ENCODE data around the gene TSPEAR. TPM values are rescaled to one million over a fixed set of nuclear protein-coding genes. Genes with fewer than 3 reads are reported as not detected.

The TSPEAR gene
- total RNA-seq, 4 donors from 2014 or later: not detected

- Histone ChIP-seq H3K4me1 (no peaks in the 10 kb centered on the region), H3K27ac (no peak overlapping the region), H3K36me3 (no peaks in the 10 kb centered on the region), H3K9me3 (no peaks in the 10 kb centered on the region), H3K27me3 (peaks cover 4 to 11% (median 5%) of the 10 kb centered on the region in 3 donors), H3K4me3 (no peak overlapping the region)
- no peak for DNase-seq
- in situ Hi-C loops (cut with MboI; ENCODE audit: low sequenced_read_pairs in 4 of 4) (no loop called here), intact Hi-C loops (cut with DNase I; ENCODE audit: low total_unique reads) (no loop called here)
- TF ChIP-seq CTCF (IDR thresholded peaks at IDR 0.05 in 4 of 5, conservative IDR thresholded peaks at IDR 0.05 in 1 of 5) (no peak), POLR2A (IDR thresholded peaks at IDR 0.05) (no peak)
- ATAC-seq: no peak
Measured at GRCh38 chr21:44617071-44617501, 94.3 kb downstream of the TSPEAR start.

- Histone ChIP-seq H3K9me3 (no peaks in the 10 kb centered on the region), H3K27me3 (peaks cover 5 to 11% (median 5%) of the 10 kb centered on the region in 3 donors), H3K4me3 (no peak overlapping the region), H3K4me1 (no peaks in the 10 kb centered on the region), H3K27ac (no peak overlapping the region), H3K36me3 (no peaks in the 10 kb centered on the region)
- no peak for DNase-seq
- no peak for TF ChIP-seq POLR2A (IDR thresholded peaks at IDR 0.05)
- no peak for TF ChIP-seq CTCF (IDR thresholded peaks at IDR 0.05 in 4 of 5, conservative IDR thresholded peaks at IDR 0.05 in 1 of 5)
- no peak for ATAC-seq
- in situ Hi-C loops (cut with MboI; ENCODE audit: low sequenced_read_pairs in 4 of 4): no loop called here
- intact Hi-C loops (cut with DNase I; ENCODE audit: low total_unique reads): no loop called here
Measured at GRCh38 chr21:44616591-44616926, 94.8 kb downstream of the TSPEAR start.

GRCh38 chr21:44615911-44616590 lies 95.3 kb downstream of the TSPEAR start:
- ATAC-seq: no peak
- no peak for DNase-seq
- Histone ChIP-seq H3K4me1 (no peaks in the 10 kb centered on the region), H3K27ac (no peak overlapping the region), H3K27me3 (peaks cover 5 to 11% (median 5%) of the 10 kb centered on the region in 3 donors), H3K36me3 (no peaks in the 10 kb centered on the region), H3K9me3 (no peaks in the 10 kb centered on the region), H3K4me3 (no peak overlapping the region)
- intact Hi-C loops (cut with DNase I; ENCODE audit: low total_unique reads): no loop called here
- no peak for TF ChIP-seq POLR2A (IDR thresholded peaks at IDR 0.05)
- no peak for TF ChIP-seq CTCF (IDR thresholded peaks at IDR 0.05 in 4 of 5, conservative IDR thresholded peaks at IDR 0.05 in 1 of 5)
- in situ Hi-C loops (cut with MboI; ENCODE audit: low sequenced_read_pairs in 4 of 4): no loop called here

- no peaks in the 10 kb centered on the region for H3K4me1 ChIP-seq
- DNase-seq (no peak), ATAC-seq (no peak)
- in situ Hi-C loops (cut with MboI; ENCODE audit: low sequenced_read_pairs in 4 of 4): no loop called here
- no peak overlapping the region for H3K27ac ChIP-seq
- TF ChIP-seq CTCF (IDR thresholded peaks at IDR 0.05 in 4 of 5, conservative IDR thresholded peaks at IDR 0.05 in 1 of 5) (no peak), POLR2A (IDR thresholded peaks at IDR 0.05) (no peak)
- no peaks in the 10 kb centered on the region for H3K9me3 ChIP-seq
- H3K27me3 ChIP-seq: peaks cover 5 to 11% (median 5%) of the 10 kb centered on the region in 3 donors
- no peaks in the 10 kb centered on the region for H3K36me3 ChIP-seq
- intact Hi-C loops (cut with DNase I; ENCODE audit: low total_unique reads): no loop called here
- no peak overlapping the region for H3K4me3 ChIP-seq
Measured at GRCh38 chr21:44615466-44615865, 95.9 kb downstream of the TSPEAR start.

GRCh38 chr21:44614961-44615391 lies 96.4 kb downstream of the TSPEAR start:
- Histone ChIP-seq H3K27me3 (peaks cover 5 to 11% (median 5%) of the 10 kb centered on the region in 3 donors), H3K4me3 (no peak overlapping the region), H3K27ac (no peak overlapping the region), H3K9me3 (no peaks in the 10 kb centered on the region), H3K36me3 (no peaks in the 10 kb centered on the region), H3K4me1 (no peaks in the 10 kb centered on the region)
- intact Hi-C loops (cut with DNase I; ENCODE audit: low total_unique reads) (no loop called here), in situ Hi-C loops (cut with MboI; ENCODE audit: low sequenced_read_pairs in 4 of 4) (no loop called here)
- no peak for TF ChIP-seq POLR2A (IDR thresholded peaks at IDR 0.05)
- TF ChIP-seq CTCF (IDR thresholded peaks at IDR 0.05 in 4 of 5, conservative IDR thresholded peaks at IDR 0.05 in 1 of 5): no peak
- no peak for DNase-seq
- no peak for ATAC-seq

All from gastrocnemius medialis (tissue), 4 donors.